CD4-positive, alpha-beta T cell treated with Interleukin-15 for 1 hour (primary cell): Measurements from ENCODE around the gene PGP.

ENCODE experiments used
- DNase-seq: peaks from one replicate; pipeline ENCODE4 v3.0.0-alpha.2; 2020

Gene PGP

GRCh38 chr16:2197765-2198164, 16.9 kb downstream of the PGP start:
- no peak for DNase-seq

DNA sequence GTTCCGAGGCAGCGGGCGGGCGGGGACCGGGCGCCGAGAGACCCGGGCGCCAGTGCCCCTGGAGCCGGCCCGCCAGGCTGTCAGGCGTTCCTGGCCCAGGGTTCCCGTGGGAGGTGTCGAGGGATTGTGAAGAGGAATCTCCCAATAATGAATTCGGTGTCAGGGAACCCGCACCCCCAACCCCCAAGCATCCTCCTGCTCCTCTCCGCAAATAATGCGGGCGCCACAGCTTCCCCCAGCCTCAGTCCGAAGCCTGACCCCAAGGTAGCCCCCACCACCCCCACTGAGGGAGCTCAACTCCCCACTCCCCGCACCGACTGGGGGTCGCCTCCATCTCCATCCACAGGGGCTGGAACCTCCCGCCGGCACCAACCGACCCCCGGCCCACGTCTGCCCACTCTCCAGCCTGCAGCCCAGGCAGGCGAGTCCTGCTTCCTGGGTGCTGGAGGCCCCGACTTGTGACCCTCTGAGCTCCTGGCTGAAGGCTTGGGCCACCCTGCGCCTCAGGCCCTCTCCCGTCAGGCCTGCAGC, 17.6 kb downstream of the PGP start:
- DNase-seq = no peak

- no peak for DNase-seq
Observed at GRCh38 chr16:2196162-2196980, 18.3 kb downstream of the PGP start, which contains the start of gene CASKIN1. Gene CASKIN1, minus strand, starts transcription at chr16:2196605. Its CDS starts 173 bp downstream, at chr16:2196432.

GRCh38 chr16:2195322-2196161, 19.1 kb downstream of the PGP start:
- no peak for DNase-seq

- DNase-seq = peak; percentile 64
Observed at GRCh38 chr16:2194852-2195321, 19.8 kb downstream of the PGP start.

DNA sequence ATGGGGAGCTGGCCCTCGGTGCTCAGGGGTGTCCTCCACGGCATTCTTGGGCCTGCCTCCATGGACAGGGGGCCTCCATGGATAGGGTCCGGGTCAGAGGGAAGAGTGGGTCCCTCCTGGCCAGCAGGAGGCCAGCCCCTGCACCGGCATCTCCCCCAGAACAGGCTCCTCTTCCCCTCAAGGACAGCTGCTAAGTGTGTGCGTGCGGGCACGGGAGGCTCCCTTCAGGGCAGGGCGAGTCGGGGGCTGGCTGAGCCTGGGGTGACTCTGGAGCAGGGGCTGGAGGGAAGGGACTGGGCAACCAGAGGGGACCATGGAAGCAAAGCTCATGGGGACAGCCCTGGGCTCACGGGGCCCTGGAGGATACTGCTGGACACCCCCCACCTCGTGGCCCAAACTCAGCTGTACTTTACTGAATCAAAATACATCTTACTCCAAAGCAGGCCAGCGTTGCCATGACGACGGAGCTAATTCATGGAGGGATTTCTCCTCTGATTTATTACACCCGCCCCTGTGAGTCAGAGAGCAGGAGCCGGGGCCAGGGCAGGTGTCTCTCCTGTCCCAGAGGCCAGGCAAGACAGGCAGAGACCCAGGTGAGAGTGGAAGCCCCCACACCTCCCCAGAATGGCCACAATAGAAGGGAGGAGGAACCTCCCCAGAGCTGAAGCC, 20.3 kb downstream of the PGP start:
- DNase-seq = no peak

- DNase-seq = no peak
Observed at GRCh38 chr16:2191446-2191706, 23.3 kb downstream of the PGP start.

DNA sequence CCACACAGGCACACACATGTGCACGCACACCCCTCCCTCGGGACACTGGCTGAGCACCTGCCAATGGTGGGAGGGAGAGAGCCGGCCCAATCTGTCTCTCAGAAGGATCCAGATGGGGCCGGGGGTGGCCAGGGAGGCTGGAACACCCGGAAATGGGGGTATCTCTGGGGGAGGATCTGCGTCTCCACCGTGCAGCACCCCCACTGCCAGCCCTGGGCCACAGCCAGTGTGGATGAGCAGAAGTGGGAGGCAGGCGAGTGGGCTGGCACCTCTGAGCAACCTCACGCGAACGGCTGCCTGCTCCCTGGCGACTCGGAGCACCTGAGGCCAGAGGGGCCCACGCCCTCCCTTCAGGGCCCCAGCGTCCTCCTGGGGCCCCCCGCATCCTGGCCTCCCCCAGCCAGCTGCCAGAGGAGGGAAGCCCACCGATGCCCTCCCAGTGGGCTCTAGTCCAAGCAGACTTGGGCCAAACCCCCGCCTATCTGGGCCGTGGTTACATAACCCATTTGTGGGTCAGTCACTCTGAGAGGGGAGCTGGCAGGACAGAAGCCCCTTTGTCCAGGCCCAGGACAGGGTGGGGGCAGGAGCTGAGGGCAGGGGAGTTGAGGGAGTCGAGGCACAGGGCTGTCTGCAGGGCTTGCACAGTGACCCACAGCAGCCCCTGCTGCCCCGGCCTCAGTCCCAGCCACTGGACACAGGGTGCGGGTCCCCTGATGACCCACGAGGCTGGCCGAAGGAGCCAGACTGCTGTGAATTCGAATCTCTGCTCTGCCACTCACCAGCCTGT, 23.8 kb downstream of the PGP start:
- no peak for DNase-seq

GRCh38 chr16:2190002-2190658, 24.5 kb downstream of the PGP start:
- DNase-seq = no peak

DNA sequence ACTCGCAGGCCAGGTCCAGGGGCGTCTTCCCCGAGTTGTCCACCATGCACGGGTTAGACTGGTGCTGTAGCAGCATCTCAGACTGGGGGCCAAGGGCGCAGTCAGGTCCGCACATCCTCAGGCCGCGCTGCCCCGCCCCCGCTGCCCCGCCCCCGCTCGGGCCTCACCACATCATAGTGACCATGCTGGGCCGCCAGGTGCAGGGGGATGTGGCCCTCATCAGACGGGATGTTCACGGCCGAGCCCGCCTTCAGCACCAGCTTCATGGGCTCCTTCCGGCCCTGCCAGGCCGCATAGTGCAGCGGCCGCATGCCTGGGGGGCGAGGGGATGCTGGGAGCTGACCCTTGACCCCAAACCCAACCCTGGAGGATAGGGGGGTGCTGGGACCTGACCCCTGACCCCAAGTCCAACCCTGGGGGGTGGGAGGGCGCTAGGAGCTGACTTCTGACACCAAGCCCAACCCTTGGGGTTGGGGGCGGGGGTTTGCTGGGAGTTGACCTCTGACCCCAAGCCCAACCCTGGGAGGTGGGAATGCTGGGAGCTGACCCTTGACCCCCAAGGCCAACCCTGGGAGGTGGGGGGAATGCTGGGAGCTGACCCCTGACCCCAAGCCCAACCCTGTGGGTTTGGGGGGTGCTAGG, 25.3 kb downstream of the PGP start:
- no peak for DNase-seq

DNA sequence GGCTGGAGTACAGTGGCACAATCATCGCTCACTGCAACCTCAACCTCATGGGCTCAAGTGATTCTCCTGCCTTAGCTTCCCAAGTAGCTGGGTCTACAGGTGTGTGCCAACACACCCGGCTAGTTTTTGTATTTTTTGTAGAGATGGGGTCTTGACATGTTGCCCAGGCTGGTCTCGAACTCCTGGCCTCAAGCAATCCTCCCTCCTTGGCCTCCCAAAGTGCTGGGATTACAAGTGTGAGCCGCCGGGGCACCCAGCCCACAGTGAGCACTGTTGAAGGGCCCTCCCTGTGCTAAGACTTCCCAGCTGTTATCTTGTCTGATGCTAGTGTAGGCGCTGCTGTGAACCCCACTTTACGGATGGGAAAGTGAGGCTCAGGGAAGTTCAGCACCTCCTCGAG, 26.2 kb downstream of the PGP start:
- no peak for DNase-seq

DNA sequence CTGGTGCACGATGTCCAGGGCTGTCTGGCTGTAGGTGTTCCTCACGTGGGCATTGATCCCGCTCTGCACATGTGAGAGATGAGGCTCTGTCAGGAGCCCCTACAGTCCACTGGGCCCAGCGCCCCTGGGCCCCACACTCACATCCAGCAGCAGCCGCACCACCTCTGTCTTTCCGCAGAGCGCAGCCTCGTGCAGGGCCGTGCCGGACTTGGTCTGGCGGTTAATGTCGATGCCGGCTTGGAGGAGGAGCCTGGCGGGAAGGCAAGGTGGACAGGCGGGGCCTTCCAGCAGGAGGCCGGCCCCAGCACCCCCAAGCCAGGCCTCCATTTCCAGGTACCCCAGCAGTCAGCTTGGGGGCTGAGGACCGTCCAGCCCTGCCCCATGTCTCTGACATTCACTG, 27.4 kb downstream of the PGP start:
- DNase-seq = no peak

DNA sequence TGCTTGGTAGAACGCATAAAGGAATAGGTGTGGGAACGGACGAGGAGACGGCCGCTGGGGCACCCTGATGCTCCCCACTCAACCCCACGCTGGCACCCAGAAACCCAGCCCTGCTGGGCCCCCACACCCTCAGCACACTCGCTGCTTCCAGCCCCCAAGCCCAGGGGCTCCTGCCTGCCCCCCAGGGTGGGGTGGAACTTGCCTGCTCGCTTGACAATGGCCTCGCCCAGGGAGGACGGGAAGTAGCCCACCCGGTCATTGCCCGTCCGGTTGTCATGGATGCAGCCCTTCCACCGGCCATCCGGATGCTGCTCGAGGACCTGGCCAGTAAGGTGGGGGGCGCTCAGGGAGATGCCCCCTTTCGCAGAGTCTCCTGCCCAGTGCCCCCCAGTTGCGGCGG, 28.1 kb downstream of the PGP start:
- no peak for DNase-seq

GRCh38 chr16:2186064-2186463, 28.6 kb downstream of the PGP start:
- no peak for DNase-seq

DNA sequence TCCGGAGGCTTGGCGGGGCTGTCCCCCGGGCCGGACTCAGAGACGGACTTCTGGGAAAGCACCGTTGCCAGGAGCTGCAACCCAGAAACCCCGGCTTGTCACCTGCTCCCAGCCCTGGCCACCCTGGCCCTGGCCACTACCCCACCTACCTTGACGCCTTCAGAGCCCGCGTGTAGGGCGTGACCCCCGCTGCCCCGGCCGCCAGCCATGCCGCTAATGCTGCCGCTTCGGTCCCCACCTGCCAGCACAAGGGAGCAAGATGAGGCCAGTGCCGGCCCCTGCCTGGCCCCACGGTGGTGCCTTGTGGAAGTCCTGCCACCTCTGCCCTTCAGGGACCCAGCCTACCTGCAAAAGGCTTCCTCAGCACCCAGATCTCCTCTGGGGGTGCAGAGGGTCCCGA, 29.7 kb downstream of the PGP start:
- DNase-seq = no peak

DNA sequence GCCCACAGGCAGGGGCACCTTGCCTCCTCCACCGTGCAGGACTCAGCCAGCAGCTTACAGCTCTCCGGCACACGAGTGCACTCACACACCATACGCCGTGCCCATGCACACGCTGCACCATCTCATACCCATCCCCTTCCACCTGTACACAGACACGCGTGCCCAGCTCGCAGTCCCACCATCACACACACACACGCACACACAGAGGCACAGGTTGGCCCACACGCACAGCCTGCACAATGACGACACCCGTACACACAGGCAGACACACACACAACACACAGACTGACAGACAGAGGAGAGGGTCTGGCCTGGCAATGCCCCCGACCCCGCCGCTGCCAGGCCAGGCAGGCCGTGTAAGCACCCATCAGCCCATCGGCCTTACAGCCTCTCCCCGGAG, 30.3 kb downstream of the PGP start:
- DNase-seq = no peak

GRCh38 chr16:2183671-2184070, 31.0 kb downstream of the PGP start:
- no peak for DNase-seq

GRCh38 chr16:2181952-2182351, 32.7 kb downstream of the PGP start:
- no peak for DNase-seq

DNA sequence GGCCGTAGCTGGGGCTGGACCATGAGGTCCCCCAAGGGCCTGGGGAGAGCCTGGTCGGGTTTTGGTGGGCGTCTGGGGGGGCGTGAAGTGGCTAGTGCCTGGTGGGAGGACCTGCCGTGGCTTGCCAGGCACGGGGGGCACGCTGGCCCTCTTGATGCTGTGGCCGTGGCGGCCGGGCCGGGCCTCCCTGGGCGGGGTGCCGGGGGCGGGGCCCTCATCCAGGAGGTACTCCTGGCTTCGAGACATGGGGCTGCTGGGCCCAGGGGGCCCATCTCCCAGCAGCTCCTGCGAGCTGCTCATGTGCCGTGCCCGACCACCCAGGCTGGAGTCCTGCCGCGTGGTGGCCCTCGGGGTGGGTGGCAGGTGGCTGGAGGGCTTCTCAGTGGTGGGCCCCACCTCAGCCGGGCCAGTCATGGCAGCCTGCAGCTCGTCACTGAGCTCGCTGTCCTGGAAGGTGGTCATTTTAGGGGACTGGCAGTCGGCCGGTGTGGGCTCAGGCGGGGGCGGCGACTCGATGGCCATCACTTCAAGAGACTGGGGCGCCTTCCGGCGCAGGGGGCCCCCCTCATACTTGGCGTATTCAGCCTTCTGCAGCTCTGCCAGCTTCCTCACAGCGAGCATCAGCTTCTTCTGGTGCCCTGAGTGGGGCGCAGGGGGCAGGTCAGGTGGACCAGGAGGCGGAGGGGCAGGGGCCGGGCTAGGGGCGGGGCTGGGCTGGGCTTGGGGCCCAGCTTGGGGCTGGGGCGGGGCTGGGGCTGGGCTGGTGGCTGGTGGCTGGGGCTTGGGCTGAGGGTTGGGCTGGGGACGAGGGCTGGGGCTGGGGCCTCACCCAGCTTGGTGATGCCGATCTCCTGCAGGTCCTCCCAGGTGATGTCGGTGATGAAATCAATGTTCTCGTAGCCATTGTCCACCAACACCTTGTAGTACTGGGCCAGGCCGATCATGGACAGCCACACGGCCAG, 33.4 kb downstream of the PGP start:
- DNase-seq = no peak

DNA sequence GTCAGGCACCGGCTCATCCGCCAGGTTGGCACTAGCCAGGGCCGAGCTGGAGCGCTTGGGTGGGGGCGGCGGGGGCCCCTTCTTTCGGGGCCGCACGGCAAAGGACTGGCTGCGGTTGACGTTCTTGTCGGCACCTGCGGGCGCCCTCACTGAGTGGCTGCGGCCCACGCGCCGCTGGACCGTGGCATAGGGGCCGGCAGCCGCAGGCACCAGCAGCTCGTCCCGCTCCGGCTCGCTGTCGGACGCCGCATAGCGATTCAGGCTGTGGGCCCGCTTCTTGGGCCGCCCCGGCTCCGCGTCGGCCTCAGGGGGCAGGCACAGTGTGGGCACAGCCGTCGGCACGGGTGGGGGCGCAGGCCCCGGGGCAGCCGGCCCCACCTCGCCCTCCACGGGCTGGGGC, 34.2 kb downstream of the PGP start:
- no peak for DNase-seq
